Renal pelvis (tissue), 12 donors: ENCODE measurements around the gene MAP3K14. TPM values are rescaled to one million over a fixed set of nuclear protein-coding genes. Genes with fewer than 3 reads are reported as not detected.
A peak's percentile ranks its signal among the peaks of the same experiment; 100 is the strongest.
"Not testable (repeated sequence)": the region's sequence is repeated elsewhere in the genome, so short reads cannot be mapped to it uniquely, and the experiment has no call there.

Experiments
- DNase-seq: peaks from one replicate; pipeline ENCODE4 v3.0.0-alpha.2; 2013
- long read RNA-seq, 16 experiments: transcript quantifications; one replicate each; lab custom pipeline, GENCODE V29; 2026
- polyA plus RNA-seq, 3 donors: library from polyadenylated mRNA; unstranded; fragments of 120-200 nt; gene quantifications; one replicate each; pipeline ENCODE4 v1.2.1, GENCODE V29; 2013; ENCODE audit not compliant: insufficient read length in 3 of 3

MAP3K14 gene
- polyA plus RNA-seq: 1 to 10 TPM; 5.7 to 7.3 (median 7.3) TPM
- long read RNA-seq, donor 1, full-length matches to known transcripts: 2 of 2 reads
- long read RNA-seq, donor 1, partial matches to known transcripts: 0 of 2 reads
- long read RNA-seq, donor 1, other reads (novel, unspliced or antisense): 0 of 2 reads
- long read RNA-seq, donor 2: 0 reads
- long read RNA-seq, donor 3, full-length matches to known transcripts: 2 of 2 reads
- long read RNA-seq, donor 3, partial matches to known transcripts: 0 of 2 reads
- long read RNA-seq, donor 3, other reads (novel, unspliced or antisense): 0 of 2 reads
- long read RNA-seq, donor 4, full-length matches to known transcripts: 1 of 1 reads
- long read RNA-seq, donor 4, partial matches to known transcripts: 0 of 1 reads
- long read RNA-seq, donor 4, other reads (novel, unspliced or antisense): 0 of 1 reads
- long read RNA-seq, donor 5, partial matches to known transcripts: 0 of 1 reads
- long read RNA-seq, donor 5, other reads (novel, unspliced or antisense): 0 of 1 reads
- long read RNA-seq, donor 6, full-length matches to known transcripts: 1 of 1 reads
- long read RNA-seq, donor 6, partial matches to known transcripts: 0 of 1 reads
- long read RNA-seq, donor 6, other reads (novel, unspliced or antisense): 0 of 1 reads
- long read RNA-seq, donor 7: 0 reads
- long read RNA-seq, donor 8: 0 reads
- long read RNA-seq, donor 9: 0 reads
- long read RNA-seq, donor 10: 0 reads
- long read RNA-seq, donor 11: 0 reads
- long read RNA-seq, donor 12, full-length matches to known transcripts: 2 of 2 reads
- long read RNA-seq, donor 12, partial matches to known transcripts: 0 of 2 reads
- long read RNA-seq, donor 12, other reads (novel, unspliced or antisense): 0 of 2 reads
- long read RNA-seq, donor 13: 0 reads
- long read RNA-seq, donor 14: 0 reads
- long read RNA-seq, donor 15: 0 reads
- long read RNA-seq, donor 16, full-length matches to known transcripts: 2 of 2 reads
- long read RNA-seq, donor 16, partial matches to known transcripts: 0 of 2 reads
- long read RNA-seq, donor 16, other reads (novel, unspliced or antisense): 0 of 2 reads

DNA sequence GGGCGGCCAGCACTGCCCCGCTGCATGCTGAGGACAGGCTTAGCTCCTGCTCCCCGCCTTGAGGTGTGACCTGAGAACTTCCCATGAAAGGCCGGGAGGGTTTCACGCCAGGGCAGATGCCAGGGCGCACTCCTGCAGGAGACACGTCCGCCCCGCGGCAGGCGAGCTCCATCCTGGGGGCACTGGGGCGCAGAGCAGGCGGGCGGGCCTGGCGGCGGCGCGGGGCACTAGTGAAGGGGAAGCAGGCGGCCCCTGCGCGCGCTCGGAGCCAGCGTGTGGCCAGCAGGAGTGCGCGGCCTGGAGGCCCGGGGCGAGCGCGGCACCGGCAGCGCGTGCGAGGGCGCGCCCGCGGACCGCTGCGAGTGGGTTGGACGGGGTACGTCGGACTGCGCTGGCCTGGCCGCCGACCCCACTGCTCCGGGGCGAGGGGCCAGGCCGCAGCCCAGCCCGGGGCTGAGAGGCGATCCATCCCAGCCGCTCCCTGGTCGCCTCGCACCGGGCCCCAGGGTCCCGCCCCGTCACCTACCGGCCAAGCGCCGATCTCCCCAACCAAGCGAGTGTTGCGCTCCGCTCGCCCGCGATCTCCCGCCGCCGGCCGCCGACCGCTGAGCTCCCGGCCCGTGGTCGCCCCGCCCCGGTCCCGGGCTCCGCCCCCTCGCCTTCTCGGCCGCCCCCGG is at the start of gene MAP3K14:
Gene MAP3K14 (minus strand): TSS at position 587 of the 677 bp plus-strand sequence. CDS start 26,275 bp downstream, outside the sequence.
- DNase-seq: peak; percentile 76

DNA sequence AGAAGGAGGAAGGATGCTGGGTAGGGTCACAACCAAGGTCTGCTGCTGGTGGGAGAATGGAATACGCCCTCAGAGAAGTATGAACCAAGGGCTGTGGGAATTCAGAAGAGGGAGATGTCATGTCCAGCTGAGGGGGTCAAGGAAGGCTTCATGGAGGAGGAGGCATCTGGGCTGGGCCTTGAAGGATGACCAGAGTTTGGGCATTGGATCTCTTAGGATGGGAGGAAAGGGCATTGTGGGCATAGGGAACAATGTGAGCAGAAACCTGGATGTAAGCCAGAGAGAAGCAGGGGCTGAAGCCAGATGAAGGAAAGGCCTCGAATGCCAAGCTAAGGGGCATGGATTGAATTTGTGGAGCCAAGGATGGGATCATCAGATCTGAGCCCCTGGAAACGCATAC is 49.2 kb upstream of the MAP3K14 start:
- DNase-seq: no peak

- no peak for DNase-seq
Measured at GRCh38 chr17:45364531-45365390, 47.9 kb upstream of the MAP3K14 start.

- no peak for DNase-seq
Measured at GRCh38 chr17:45363498-45363897, 46.7 kb upstream of the MAP3K14 start.

GRCh38 chr17:45361976-45362375 is 45.2 kb upstream of the MAP3K14 start:
- no peak for DNase-seq

DNA sequence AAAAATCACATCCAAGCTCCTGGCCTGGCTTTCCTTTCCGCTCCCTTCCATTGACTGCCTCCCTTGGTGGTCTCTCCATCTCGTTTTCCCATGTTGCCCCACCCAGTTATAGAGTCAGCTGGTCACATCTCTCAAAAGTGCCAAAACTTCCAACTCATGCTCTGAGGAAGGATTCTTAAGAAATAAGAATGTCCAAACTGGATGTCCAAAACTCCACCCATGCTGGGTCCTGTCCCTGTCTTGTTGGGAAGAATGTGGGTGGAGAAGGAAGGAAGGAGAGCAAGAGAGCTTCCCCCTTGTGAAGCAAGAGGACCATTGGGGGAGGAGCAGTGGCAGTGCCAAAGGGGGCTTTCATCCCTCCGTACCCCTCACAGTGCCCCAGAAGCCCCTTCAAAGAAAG is 44.6 kb upstream of the MAP3K14 start:
- DNase-seq: no peak

GRCh38 chr17:45357364-45357997 is 40.7 kb upstream of the MAP3K14 start:
- DNase-seq: no peak

- no peak for DNase-seq
Measured at GRCh38 chr17:45355087-45355486, 38.3 kb upstream of the MAP3K14 start.

- DNase-seq: no peak
Measured at GRCh38 chr17:45353043-45353442, 36.2 kb upstream of the MAP3K14 start.

- no peak for DNase-seq
Measured at GRCh38 chr17:45351831-45352230, 35.0 kb upstream of the MAP3K14 start.

DNA sequence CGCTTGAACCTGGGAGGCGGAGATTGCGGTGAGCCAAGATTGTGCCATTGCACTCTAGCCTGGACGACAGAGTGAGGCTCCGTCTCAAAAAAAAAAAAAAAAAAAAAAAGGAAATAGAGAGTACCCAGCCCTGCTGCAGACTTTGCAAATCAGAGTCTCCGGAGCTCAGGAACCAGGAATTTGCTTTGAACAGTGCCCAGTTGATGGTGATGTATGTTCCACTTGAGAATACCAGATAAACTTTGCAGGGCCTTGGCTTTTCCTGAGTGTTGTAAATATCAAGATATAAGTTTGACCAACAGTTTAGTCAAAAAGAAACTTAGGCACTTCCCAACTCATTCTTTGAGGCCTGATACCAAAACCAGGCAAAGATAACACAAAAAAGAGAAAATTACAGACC is 30.6 kb upstream of the MAP3K14 start:
- DNase-seq: no peak

- DNase-seq: no peak
Measured at GRCh38 chr17:45346216-45347015, 29.6 kb upstream of the MAP3K14 start.

GRCh38 chr17:45345554-45346215 is 28.9 kb upstream of the MAP3K14 start:
- peak; percentile 68 for DNase-seq

- DNase-seq: no peak
Measured at GRCh38 chr17:45345246-45345553, 28.4 kb upstream of the MAP3K14 start.

DNA sequence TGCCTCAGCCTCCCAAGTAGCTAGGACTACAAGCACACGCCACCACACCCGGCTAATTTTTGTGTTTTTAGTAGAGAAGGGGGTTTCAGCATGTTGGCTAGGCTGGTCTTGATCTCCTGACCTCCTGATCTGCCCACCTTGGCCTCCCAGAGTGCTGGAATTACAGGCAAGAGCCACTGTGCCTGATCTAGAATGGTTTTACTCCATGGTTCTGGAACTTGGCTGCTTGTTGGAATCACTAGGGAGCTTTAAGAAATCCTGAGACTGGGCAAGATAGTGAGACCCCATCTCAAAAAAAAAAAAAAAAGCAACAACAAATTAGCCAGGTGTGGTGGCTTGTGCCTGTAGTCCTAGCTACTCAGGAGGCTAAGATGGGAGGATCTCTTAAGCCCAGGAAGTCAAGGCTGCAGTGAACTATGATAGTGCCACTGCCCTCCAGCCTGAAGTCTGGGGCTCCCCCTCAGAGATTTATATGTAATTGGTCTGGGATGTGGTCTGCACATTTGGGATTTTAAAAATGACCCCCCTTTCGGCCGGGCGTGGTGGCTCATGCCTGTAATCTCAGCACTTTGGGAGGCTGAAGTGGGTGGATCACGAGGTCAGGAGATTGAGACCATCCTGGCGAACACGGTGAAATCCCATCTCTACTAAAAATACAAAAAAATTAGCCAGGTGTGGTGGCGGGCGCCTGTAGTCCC is 27.3 kb upstream of the MAP3K14 start:
- not testable (repeated sequence) for DNase-seq

- no peak for DNase-seq
Measured at GRCh38 chr17:45342871-45343526, 26.2 kb upstream of the MAP3K14 start.

DNA sequence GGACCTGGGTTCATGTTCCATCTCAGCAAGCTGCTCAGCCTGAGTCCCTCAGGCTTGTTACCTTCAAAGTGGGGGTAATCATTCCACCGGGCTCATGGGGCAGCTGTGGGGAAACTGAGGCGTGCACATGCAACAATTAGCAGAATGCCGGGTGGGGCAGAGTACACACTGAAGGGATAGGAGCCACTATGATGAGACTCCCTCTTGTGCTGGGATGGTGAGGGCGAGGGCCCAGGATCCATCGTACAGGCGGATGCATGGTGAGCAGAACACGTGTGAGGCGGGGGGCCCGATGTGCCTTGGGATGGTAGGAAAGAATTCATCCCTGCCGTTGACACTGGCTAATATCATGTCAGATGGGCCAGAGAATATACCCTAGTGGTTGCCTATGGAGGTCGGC is 25.5 kb upstream of the MAP3K14 start:
- DNase-seq: no peak
